OCI-LY3 (cell line): ENCODE measurements around the gene DLX4.

Experiments used
- EZH2phosphoT487 ChIP-seq: fragments of 200-600 bp; shearing (Covaris generic); IDR thresholded peaks from 2 replicates; pipeline ENCODE4 v1.6.1; 2018; ENCODE audit warnings: antibody characterized with exemption, mixed run types, low read depth
- TF ChIP-seq, protein P1 (sequence below): fragments of 200-600, 300-600 bp; sonication (generic); IDR thresholded peaks from 2 replicates; pipeline ENCODE4 v1.5.1; 2014; ENCODE audit warnings: antibody characterized with exemption, low read length, low read depth

DNA sequence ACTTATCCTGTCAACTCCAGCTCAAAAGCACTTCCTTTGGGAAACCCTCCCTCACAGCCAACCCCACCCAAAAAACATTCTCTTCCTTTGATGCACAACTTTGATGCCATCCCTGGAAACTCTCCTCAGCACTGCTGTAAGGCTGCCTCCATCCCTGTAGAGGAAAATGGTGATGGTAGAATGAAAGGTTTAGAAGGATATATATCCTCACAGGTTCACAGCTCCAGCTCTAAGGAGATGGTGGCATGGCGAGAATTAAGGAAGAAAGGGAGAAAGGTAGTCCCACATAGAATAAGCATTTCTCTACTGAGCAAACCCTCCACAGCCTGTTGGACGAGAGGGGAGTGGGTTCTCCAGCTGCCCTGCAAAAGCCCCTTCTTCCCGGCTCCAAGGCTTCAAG is 2.2 kb upstream of the DLX4 start:
- TF ChIP-seq, protein P1, sequence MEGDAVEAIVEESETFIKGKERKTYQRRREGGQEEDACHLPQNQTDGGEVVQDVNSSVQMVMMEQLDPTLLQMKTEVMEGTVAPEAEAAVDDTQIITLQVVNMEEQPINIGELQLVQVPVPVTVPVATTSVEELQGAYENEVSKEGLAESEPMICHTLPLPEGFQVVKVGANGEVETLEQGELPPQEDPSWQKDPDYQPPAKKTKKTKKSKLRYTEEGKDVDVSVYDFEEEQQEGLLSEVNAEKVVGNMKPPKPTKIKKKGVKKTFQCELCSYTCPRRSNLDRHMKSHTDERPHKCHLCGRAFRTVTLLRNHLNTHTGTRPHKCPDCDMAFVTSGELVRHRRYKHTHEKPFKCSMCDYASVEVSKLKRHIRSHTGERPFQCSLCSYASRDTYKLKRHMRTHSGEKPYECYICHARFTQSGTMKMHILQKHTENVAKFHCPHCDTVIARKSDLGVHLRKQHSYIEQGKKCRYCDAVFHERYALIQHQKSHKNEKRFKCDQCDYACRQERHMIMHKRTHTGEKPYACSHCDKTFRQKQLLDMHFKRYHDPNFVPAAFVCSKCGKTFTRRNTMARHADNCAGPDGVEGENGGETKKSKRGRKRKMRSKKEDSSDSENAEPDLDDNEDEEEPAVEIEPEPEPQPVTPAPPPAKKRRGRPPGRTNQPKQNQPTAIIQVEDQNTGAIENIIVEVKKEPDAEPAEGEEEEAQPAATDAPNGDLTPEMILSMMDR: no peak
- no peak for TF ChIP-seq EZH2phosphoT487
